Brain microvascular endothelial cell (primary cell): ENCODE results near the gene SNPH.

Source experiments
- DNase-seq: peaks from one replicate; pipeline ENCODE4 v3.0.0-alpha.2; 2020
- H3K27ac ChIP-seq: fragments of 250-450 bp; sonication (Bioruptor Pico); 2 replicates; pipeline ENCODE4 v1.5.1; 2020; ENCODE audit warnings: mild to moderate bottlenecking, moderate library complexity
- H3K27me3 ChIP-seq: fragments of 250-450 bp; sonication (Bioruptor Pico); replicated peaks from 2 replicates; pipeline ENCODE4 v1.5.1; 2020; ENCODE audit warnings: mild to moderate bottlenecking
- H3K36me3 ChIP-seq: fragments of 250-450 bp; sonication (Bioruptor Pico); replicated peaks from 2 replicates; pipeline ENCODE4 v1.5.1; 2020; ENCODE audit warnings: mild to moderate bottlenecking
- H3K4me3 ChIP-seq: 2 replicates; pipeline ENCODE4 v1.5.1; 2011; ENCODE audit warnings: low read depth, mild to moderate bottlenecking, control low read depth, low read length, moderate library complexity
- in situ Hi-C: cut with HindIII; loops from 2 replicates; pipeline ENCODE4 v1.10.0; 2017; ENCODE audit warnings: low sequenced_read_pairs, low pct_ligation_motif_present
- TF ChIP-seq, protein P1 (sequence below): IDR thresholded peaks from 2 replicates; pipeline ENCODE4 v1.5.1; 2011; ENCODE audit warnings: low read depth, mild to moderate bottlenecking, moderate library complexity, low read length, control low read depth, inconsistent platforms; ENCODE audit errors: missing control alignments

Gene SNPH

DNA sequence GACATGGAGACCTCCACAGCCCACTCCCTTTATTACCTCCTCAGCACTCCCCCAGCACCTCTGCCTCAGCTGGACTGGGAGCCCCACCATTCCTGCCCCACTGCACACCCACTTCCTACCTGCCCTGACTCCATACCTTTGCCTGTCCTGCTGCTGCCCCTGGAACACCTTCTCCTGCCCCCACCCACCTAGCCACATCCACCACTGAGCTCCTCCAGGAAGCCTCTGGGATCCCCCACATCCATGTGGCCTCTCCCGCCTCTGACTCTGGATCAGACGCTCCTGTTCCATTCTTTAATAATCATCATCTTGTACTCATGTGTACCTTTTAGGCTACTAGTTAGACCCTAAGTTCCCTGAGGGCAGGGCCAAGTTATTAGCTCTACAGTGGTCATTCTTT is 65.0 kb downstream of the SNPH start:
- Histone ChIP-seq H3K27me3 (no peaks in the 10 kb centered on the region), H3K4me3 (no peak overlapping the region), H3K36me3 (peaks cover 5% of the 10 kb centered on the region), H3K27ac (no peak overlapping the region)
- TF ChIP-seq, protein P1, sequence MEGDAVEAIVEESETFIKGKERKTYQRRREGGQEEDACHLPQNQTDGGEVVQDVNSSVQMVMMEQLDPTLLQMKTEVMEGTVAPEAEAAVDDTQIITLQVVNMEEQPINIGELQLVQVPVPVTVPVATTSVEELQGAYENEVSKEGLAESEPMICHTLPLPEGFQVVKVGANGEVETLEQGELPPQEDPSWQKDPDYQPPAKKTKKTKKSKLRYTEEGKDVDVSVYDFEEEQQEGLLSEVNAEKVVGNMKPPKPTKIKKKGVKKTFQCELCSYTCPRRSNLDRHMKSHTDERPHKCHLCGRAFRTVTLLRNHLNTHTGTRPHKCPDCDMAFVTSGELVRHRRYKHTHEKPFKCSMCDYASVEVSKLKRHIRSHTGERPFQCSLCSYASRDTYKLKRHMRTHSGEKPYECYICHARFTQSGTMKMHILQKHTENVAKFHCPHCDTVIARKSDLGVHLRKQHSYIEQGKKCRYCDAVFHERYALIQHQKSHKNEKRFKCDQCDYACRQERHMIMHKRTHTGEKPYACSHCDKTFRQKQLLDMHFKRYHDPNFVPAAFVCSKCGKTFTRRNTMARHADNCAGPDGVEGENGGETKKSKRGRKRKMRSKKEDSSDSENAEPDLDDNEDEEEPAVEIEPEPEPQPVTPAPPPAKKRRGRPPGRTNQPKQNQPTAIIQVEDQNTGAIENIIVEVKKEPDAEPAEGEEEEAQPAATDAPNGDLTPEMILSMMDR, result no peak
- DNase-seq, result no peak
- in situ Hi-C loops, result no loop called here

DNA sequence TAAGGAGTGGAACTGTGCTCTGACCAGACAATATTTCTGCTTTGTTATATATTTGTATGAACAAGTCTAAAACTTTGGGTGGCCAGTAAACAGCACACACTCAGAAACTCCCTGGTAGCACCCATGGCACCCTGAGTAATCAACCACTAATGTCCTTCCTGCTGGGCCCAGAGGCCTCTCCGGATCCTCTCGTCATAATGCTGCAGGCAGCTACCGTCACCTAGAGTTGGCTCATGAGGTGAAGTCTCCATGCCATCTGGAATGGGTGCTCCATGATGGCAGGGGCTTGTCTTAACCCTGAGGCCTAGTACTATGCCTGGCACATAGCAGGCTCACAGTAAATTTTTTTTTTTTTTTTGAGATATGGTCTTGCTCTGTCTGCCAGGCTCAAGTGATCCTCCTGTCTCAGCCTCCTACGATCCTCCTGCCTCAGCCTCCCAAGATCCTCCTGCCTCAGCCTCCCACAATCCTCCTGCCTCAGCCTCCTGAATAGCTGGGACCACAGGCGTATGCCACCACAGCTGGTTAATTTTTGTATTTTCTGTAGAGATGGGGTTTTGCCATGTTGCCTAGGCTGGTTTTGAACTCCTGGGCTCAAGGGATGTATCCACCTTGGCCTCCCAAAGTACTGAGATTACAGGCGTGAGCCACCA is 65.8 kb downstream of the SNPH start:
- TF ChIP-seq, protein P1, result no peak
- in situ Hi-C loops, result no loop called here
- no peaks in the 10 kb centered on the region for H3K27me3 ChIP-seq
- H3K4me3 ChIP-seq, result no peak overlapping the region
- no peak for DNase-seq
- peaks cover 5% of the 10 kb centered on the region for H3K36me3 ChIP-seq
- no peak overlapping the region for H3K27ac ChIP-seq

DNA sequence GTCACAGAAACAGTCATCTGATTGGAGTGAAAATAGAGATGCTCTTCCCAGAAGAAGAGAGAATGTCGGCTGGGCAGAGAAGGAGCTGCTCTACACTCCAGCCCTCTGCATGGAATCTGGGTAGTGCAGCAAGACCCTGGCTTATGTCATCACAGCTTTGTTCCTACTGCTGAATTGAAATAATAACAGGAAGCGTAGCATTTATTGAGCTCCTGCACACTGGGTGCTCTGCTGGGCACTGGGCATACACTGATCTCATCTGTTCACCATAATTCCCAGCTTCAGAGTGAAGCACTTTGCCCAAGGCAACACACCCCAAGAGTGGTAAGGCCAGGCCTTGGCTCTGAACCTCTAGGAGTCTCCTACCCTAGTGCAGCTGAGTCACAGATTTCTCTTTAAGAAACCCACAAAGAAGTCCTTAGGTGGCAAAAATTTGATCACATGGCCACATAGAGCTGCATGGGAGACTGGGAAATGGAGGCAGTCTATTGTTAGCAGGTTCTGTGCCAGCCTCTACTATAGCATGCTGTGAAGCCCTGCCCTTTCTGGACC is 66.7 kb downstream of the SNPH start:
- TF ChIP-seq, protein P1, result no peak
- Histone ChIP-seq H3K27me3 (no peaks in the 10 kb centered on the region), H3K36me3 (peaks cover 5% of the 10 kb centered on the region), H3K4me3 (no peak overlapping the region), H3K27ac (no peak overlapping the region)
- no peak for DNase-seq
- in situ Hi-C loops, result no loop called here

DNA sequence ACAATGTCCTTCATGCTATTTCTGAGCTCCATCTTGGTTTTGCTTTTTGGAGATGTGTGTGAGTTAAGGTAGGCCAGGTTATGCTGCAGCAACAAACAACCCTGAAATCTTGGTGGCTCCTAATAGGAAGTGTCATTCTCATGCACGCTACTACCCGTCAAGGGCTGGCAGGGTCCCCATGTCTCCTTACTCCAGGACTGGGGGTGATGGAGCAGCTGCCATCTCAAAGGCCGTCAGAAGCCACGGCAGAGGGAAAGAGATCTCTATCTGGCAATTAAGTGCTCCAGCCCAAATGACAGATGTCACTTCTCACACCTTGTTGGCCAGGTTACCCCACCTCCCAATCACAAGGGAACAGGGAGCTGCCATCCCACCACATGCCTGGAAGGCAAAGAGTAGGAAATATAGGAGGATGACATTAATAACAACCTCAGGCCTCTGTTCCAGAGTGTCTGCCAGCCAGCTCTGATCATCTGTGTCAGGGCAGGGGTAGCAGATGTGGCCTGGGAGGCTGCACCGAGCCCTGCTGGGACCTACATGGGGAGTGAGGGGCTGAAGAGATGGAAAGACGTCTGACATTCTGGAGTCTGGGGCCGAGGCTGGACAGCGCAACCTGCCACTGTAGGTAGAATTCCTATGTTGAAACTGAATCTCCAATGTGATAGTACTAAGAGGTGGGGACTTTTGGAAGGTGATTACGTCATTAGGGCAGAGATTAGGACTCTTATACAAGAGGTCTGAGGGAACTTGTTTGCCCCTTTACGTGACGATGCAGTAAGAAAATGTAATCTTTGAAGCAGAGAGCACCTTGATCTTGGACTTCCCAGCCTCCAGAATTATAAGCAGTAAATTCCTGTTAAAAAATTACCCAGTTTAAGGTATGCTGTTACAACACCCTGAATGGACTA is 67.6 kb downstream of the SNPH start:
- Histone ChIP-seq H3K36me3 (peaks cover 5% of the 10 kb centered on the region), H3K27ac (no peak overlapping the region), H3K27me3 (no peaks in the 10 kb centered on the region), H3K4me3 (no peak overlapping the region)
- in situ Hi-C loops, result no loop called here
- TF ChIP-seq, protein P1, result no peak
- no peak for DNase-seq

DNA sequence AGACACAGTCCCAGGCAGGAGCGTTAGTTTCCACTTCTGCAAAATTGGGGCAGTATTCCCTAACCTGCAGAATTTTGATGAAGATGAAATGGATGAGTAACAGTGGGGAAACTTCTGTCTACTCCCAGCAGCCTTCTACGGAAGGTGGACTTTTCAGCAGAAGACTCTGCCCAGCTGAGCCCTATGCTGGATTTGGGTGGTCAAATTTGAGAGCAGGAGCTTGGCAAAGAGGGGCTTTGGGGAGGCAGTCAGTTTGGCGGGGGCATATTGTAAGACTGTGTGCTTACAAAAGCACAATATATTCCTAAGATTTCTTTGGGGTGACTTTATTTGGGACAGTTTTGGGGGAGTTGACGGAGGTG is 68.3 kb downstream of the SNPH start:
- TF ChIP-seq, protein P1, result no peak
- no peak for DNase-seq
- Histone ChIP-seq H3K27ac (no peak overlapping the region), H3K4me3 (no peak overlapping the region), H3K27me3 (no peaks in the 10 kb centered on the region), H3K36me3 (peaks cover 5% of the 10 kb centered on the region)
- in situ Hi-C loops, result no loop called here
